Measurements from ENCODE around the gene TBC1D25. TPM values are rescaled to one million over a fixed set of nuclear protein-coding genes. Genes with fewer than 3 reads are reported as not detected.

The TBC1D25 gene
- total RNA-seq, 2 experiments from 2014 or later: 7.6 to 11.2 TPM

DNA sequence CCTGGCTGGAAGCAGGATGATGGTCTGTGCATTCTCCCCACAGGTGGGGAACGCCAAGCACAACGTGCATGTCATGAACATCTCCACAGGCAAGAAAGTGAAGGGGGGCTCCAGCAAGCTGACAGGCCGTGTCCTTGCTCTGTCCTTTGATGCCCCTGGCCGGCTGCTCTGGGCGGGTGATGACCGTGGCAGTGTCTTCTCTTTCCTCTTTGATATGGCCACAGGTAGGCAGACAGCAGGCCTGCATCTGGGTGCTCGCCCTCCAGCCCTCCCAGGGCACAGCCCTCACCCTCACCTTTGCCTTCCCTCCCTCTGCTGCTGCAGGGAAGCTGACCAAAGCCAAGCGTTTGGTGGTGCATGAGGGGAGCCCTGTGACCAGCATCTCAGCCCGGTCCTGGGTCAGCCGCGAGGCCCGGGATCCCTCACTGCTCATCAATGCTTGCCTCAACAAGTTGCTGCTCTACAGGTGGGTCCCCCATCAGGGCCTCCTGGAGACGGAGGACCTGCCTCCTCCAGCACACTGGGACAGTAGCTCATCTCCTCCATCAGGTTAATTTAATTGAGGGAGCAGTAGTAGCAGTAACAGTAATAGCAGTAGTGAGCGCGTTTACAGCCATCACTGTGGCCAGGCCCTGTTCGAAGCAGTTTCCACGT lies 62.4 kb downstream of the TBC1D25 start:
- no peak overlapping the region for H3K4me2 ChIP-seq (ENCODE audit: low read length)
- peaks cover 8% of the 10 kb centered on the region for H3K4me1 ChIP-seq (ENCODE audit: insufficient read depth, low read length, poor library complexity, severe bottlenecking)
- no peak for DNase-seq (ENCODE audit: low spot score)
- H3K9me2 ChIP-seq (ENCODE audit: insufficient read depth, low read length): no peaks in the 10 kb centered on the region
- no peak overlapping the region for H3K27ac ChIP-seq (ENCODE audit: low read depth, low read length, poor library complexity, severe bottlenecking)
- H3K36me3 ChIP-seq (ENCODE audit: insufficient read depth, low read length): peaks cover 17% of the 10 kb centered on the region; the same call in 1 of the 2 replicates
- CTCF ChIA-PET (ENCODE audit: unreplicated experiment): no interaction called here
- H3K79me2 ChIP-seq (ENCODE audit: insufficient read depth, low read depth, low read length): no peaks in the 10 kb centered on the region
- H4K20me1 ChIP-seq (ENCODE audit: insufficient read depth, low read length): no peaks in the 10 kb centered on the region
- no peak overlapping the region for H3K4me3 ChIP-seq (ENCODE audit: low read depth, low read length, poor library complexity, severe bottlenecking)
- intact Hi-C loops (cut with micrococcal nuclease; ENCODE audit: unreplicated experiment): no loop called here
- no peaks in the 10 kb centered on the region for H3K9me3 ChIP-seq (ENCODE audit: low read length)
- TF ChIP-seq, protein P1, sequence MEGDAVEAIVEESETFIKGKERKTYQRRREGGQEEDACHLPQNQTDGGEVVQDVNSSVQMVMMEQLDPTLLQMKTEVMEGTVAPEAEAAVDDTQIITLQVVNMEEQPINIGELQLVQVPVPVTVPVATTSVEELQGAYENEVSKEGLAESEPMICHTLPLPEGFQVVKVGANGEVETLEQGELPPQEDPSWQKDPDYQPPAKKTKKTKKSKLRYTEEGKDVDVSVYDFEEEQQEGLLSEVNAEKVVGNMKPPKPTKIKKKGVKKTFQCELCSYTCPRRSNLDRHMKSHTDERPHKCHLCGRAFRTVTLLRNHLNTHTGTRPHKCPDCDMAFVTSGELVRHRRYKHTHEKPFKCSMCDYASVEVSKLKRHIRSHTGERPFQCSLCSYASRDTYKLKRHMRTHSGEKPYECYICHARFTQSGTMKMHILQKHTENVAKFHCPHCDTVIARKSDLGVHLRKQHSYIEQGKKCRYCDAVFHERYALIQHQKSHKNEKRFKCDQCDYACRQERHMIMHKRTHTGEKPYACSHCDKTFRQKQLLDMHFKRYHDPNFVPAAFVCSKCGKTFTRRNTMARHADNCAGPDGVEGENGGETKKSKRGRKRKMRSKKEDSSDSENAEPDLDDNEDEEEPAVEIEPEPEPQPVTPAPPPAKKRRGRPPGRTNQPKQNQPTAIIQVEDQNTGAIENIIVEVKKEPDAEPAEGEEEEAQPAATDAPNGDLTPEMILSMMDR (conservative IDR thresholded peaks at IDR 0.05; ENCODE audit: low read length): no peak
- TF ChIP-seq EZH2phosphoT487 (IDR thresholded peaks at IDR 0.05; ENCODE audit: borderline replicate concordance, low read depth, low read length): no peak
- POLR2A ChIA-PET: no interaction called here
- BruUV-seq (replicated peaks): no TSS peak
- no peak overlapping the region for H2AFZ ChIP-seq (ENCODE audit: low read length)

DNA sequence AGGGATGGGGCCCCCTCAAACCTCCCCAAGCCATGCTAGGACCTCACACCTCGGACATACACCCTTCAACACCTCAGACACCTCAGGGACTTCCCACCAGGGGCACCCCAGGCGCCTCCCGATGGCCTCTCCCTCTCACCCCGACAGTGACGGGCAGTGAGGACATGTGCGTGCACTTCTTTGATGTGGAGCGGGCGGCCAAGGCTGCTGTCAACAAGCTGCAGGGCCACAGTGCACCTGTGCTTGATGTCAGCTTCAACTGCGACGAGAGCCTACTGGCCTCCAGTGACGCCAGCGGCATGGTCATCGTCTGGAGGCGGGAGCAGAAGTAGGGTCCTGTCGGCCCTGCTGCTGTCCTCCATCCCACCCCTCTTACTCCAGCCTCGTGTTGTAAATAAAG lies 65.2 kb downstream of the TBC1D25 start:
- no TSS peak for BruUV-seq (replicated peaks)
- Histone ChIP-seq H3K36me3 (ENCODE audit: insufficient read depth, low read length) (peaks cover 7% of the 10 kb centered on the region; the same call in 1 of the 2 replicates), H3K27ac (ENCODE audit: low read depth, low read length, poor library complexity, severe bottlenecking) (no peak overlapping the region), H3K4me2 (ENCODE audit: low read length) (no peak overlapping the region), H3K9me2 (ENCODE audit: insufficient read depth, low read length) (no peaks in the 10 kb centered on the region), H3K4me1 (ENCODE audit: insufficient read depth, low read length, poor library complexity, severe bottlenecking) (no peaks in the 10 kb centered on the region), H3K79me2 (ENCODE audit: insufficient read depth, low read depth, low read length) (no peaks in the 10 kb centered on the region), H3K9me3 (ENCODE audit: low read length) (no peaks in the 10 kb centered on the region), H3K4me3 (ENCODE audit: low read depth, low read length, poor library complexity, severe bottlenecking) (no peak overlapping the region), H2AFZ (ENCODE audit: low read length) (no peak overlapping the region), H4K20me1 (ENCODE audit: insufficient read depth, low read length) (no peaks in the 10 kb centered on the region)
- ChIA-PET POLR2A (no interaction called here), CTCF (ENCODE audit: unreplicated experiment) (no interaction called here)
- no peak for DNase-seq (ENCODE audit: low spot score)
- intact Hi-C loops (cut with micrococcal nuclease; ENCODE audit: unreplicated experiment): no loop called here
- TF ChIP-seq EZH2phosphoT487 (IDR thresholded peaks at IDR 0.05; ENCODE audit: borderline replicate concordance, low read depth, low read length): no peak
- TF ChIP-seq, protein P1 (conservative IDR thresholded peaks at IDR 0.05; ENCODE audit: low read length): no peak

DNA sequence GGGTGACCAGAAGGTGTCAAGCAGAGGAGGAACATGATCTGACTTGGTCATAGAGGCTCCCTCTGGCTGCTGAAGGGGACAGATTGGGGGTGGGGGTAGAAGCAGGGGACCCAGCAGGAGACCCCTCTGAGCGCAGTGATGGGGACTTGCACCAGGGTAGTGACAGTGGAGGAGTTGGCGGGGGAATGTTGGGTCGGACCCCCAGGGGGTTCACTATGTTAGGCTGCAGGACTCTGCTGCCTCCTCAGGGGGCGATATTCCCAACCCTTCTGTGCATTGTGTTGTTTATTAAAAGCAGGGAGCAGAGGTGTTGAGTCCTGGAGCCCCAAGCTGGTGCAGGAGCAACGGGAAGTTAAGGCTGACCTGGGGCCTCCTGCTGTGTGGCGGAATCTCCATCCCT lies 66.6 kb downstream of the TBC1D25 start:
- BruUV-seq (replicated peaks): no TSS peak
- Histone ChIP-seq H3K79me2 (ENCODE audit: insufficient read depth, low read depth, low read length) (no peaks in the 10 kb centered on the region), H3K4me1 (ENCODE audit: insufficient read depth, low read length, poor library complexity, severe bottlenecking) (no peaks in the 10 kb centered on the region), H3K36me3 (ENCODE audit: insufficient read depth, low read length) (no peaks in the 10 kb centered on the region; the same call in 1 of the 2 replicates), H3K27ac (ENCODE audit: low read depth, low read length, poor library complexity, severe bottlenecking) (no peak overlapping the region), H4K20me1 (ENCODE audit: insufficient read depth, low read length) (no peaks in the 10 kb centered on the region), H3K4me3 (ENCODE audit: low read depth, low read length, poor library complexity, severe bottlenecking) (no peak overlapping the region), H2AFZ (ENCODE audit: low read length) (no peak overlapping the region), H3K9me3 (ENCODE audit: low read length) (no peaks in the 10 kb centered on the region), H3K4me2 (ENCODE audit: low read length) (no peak overlapping the region), H3K9me2 (ENCODE audit: insufficient read depth, low read length) (no peaks in the 10 kb centered on the region)
- intact Hi-C loops (cut with micrococcal nuclease; ENCODE audit: unreplicated experiment): no loop called here
- no peak for DNase-seq (ENCODE audit: low spot score)
- ChIA-PET CTCF (ENCODE audit: unreplicated experiment) (no interaction called here), POLR2A (no interaction called here)
- TF ChIP-seq EZH2phosphoT487 (IDR thresholded peaks at IDR 0.05; ENCODE audit: borderline replicate concordance, low read depth, low read length): no peak
- TF ChIP-seq, protein P1 (conservative IDR thresholded peaks at IDR 0.05; ENCODE audit: low read length): 0 out of 2 replicates have a peak, but pooled peaks have one; percentile 26

Measured in OCI-LY7 (cell line).